HG03442 (cell line): Measurements from ENCODE around the gene IQGAP2.
A peak's percentile ranks its signal among the peaks of the same experiment; 100 is the strongest.
"Not testable (repeated sequence)": the region's sequence is repeated elsewhere in the genome, so short reads cannot be mapped to it uniquely, and the experiment has no call there.

ENCODE experiments used
- ATAC-seq: cut with Tn5 transposase; IDR thresholded peaks from one replicate; pipeline ENCODE4 v1.9.1; 2021; ENCODE audit warnings: mild to moderate bottlenecking, moderate library complexity; ENCODE audit not compliant: unreplicated experiment

IQGAP2 gene

GRCh38 chr5:76495870-76496269, 92.8 kb downstream of the IQGAP2 start:
- no peak for ATAC-seq

DNA sequence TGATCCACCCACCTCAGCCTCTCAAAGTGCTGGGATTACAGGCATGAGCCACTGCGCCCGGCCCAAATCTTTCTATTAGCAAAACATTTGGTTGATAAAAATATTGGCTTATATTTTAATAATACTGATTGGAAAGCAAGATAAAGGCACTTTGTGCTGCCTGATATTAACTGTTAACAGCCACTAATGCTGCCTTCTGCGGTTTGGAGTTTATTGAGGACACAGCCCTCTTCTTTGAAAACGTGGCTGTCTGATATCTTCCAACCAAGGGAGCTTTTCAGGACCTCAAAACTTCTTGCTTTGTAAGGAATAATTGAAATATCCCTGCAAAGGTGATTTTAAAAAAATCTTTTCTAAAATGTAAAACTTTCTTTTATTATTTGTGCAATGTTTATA, 94.0 kb downstream of the IQGAP2 start:
- ATAC-seq = no peak

DNA sequence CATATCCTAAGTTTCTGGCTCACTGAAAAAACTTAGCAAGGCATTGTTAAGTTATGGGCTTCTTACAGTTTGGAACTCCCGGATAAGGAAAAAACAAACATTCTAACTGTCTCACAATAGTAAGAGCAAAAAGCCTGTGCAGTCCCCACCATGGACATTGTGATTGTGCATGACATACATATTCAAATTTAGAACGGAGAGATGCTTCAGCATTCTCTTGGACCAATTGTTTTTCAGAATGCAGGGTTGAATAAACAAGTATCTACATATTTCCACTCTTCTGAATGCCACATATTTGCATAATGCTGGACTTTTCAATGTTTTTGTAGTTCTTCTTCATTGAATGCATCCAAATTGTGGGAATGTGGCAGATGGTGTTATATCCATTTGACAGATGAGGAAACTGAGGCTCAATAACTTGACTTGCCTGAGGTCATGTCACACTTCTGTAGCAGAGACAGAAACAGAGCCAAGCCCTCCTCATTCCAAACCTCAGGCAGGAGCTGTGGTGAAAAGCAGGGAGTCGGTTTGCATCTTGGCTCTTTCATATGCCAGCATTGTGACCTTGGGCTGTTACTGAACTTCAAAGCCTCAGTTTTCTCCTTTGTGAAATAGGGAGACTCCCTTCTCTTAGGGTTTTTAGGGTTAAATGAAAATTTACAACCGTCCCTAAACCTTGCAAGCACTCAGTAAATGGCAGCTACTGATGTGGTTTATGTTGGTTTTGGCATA, 95.1 kb downstream of the IQGAP2 start:
- ATAC-seq = no peak

- no peak for ATAC-seq
Measured at GRCh38 chr5:76499507-76500161, 96.5 kb downstream of the IQGAP2 start.

GRCh38 chr5:76500633-76501393, 97.7 kb downstream of the IQGAP2 start:
- no peak for ATAC-seq

GRCh38 chr5:76503929-76504328, 100.8 kb downstream of the IQGAP2 start:
- ATAC-seq = no peak

DNA sequence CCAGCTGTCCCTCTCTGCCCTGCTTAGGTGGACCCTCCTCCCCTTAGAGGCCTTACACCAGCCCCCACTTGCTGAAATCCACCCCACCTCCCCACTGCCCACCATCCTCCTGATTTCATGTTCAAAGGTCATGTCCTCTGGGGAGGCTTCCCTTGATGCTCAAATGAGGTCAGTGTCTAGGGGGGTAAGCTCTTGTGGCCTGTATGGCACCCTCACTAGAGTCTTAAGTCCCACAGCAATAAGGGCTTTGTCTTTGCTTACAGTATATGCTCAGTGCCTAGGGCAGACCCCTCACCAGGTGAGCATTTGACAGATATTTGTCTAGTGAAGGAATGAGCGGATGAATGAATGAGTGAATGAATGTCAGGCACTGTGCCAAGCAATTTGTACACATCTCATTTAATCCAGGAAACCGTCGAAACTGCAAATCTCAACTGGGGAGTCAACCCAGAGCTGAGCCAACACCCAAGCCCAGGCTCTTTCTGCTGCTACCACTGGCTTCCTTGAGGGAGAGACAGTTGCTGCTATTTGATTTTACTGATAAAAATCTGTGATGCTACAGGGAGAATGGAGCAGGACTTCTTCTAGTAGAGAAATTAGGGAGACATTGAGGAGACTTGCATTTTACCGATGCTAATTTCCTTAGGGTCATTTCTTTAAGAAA, 101.9 kb downstream of the IQGAP2 start:
- no peak for ATAC-seq

GRCh38 chr5:76513476-76513875, 110.4 kb downstream of the IQGAP2 start:
- ATAC-seq = no peak

DNA sequence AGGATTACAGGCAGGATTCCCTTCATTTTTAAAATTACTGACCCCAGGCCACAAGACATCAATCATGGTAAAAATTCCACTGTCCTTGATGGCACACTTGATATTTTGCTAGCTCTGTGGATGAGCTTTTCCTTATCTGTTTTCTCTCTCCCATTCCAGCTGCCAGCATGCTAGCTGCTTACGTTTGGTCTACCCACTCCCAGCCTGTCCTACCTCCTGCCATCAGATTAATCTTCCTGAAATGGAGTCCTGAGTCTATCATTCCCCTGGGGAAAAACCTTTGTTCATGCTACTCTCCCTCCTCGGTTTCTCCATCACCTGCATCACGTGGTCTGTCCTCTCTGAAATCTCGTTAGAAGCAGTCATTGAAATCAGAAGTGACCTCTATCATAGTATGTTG, 111.2 kb downstream of the IQGAP2 start:
- no peak for ATAC-seq

DNA sequence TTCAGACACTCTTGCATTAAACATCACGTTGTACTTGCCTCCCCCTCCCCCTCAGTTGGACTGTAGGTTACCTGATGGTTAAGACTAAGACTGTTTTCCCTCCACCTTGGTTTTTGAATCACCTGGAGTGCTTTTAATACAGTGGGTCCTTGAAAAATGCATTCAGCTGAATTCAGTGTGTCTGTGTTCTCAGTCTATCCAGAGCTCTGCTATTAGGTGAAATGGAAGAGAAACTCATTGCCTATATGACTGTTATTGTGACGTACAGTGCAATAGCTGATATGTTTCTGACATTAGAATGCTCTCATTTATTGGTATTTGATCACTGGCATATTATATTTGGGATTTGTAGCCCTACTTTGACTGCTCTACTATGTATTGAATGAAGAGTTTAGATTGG, 111.6 kb downstream of the IQGAP2 start:
- no peak for ATAC-seq

DNA sequence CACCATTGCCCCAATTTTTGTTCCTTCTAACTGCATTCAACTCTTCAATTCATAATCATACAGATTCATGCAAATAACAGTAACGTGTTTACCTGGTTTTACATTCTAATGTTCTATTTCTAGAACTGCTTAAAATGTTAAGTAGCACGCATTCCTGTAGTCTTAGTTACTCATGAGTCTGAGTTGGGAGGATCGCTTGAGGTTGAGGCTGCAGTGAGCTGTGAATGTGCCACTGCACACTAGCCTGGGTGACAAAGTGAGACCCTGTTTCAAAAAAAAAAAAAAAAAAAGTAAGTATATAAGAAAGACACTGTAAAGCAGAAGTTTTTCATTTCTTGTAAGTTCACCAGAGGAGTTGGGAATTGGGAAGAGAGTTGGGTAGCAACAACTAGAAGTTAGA, 114.2 kb downstream of the IQGAP2 start:
- no peak for ATAC-seq

DNA sequence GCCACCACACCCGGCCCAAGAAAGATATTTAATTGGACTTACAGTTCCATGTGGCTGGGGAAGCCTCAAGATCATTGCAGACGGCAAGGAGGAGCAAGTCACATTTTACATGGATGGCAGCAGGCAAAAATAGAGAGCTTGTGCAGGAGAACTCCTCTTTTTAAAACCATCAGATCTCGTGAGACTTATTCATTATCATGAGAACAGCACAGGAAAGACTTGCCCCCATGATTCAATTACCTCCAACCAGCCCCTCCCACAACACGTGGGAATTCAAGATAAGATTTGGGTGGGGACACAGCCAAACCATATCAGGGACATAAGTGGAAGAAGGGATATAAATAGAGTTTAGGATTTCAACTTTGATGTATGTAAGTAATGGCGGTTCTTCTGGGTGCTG, 115.2 kb downstream of the IQGAP2 start:
- ATAC-seq = not testable (repeated sequence)

- peak; percentile 61 for ATAC-seq
Measured at GRCh38 chr5:76521240-76521758, 118.2 kb downstream of the IQGAP2 start.

DNA sequence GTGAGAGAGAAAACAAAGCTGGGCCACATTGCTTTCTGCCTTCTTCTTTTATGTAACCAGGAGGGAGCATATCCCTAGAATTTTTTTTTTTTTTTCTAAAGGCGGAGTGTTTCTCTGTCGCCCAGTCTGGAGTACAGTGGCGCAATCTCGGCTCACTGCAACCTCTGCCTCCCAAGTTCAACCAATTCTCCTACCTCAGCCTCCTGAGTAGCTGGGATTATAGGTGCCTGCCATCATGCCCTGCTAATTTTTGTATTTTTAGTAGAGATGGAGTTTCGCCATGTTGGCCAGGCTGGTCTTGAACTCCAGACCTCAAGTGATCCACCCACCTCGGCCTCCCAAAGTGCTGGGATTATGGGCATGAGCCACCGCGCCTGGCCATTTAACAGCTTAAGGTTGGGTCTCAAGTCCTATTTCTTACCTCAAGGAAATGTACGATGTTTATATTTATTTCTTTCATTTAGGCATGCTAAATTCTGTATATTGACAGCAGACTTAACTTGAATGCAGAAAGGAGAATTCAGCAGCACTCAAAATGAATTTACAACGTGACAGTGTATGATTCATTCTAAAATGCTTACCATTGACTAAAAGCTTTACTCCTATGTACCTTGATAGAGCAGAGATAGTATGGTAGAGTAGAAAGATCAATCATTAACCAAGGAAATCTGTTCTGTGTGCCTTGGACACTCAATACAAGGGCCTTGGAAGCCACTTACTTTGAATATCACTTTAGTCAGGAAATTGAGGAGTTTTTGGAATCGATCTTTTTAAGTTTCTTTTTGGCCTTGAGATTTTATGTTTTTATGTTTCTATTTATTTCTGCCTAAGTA, 119.2 kb downstream of the IQGAP2 start:
- ATAC-seq = no peak

GRCh38 chr5:76524101-76524835, 121.2 kb downstream of the IQGAP2 start:
- ATAC-seq = no peak

DNA sequence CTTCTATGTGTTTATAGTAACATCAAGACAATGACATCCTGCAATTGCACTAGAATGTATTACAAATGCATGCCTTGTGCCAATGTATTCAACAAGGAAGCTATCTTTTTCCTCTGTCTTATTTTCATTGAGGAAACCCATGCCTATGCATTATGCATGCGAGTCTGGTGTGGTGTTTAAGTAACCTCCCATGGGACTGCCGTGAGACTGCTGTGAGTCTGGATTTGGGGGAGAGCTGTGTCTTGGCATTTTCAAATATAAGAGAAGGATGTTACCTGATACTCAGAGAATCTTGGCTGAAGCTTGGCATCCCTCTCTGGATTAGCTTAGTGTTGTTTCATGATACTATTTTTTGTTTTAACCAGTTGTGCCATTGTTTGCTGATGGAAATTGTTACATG, 121.8 kb downstream of the IQGAP2 start:
- no peak for ATAC-seq

- no peak for ATAC-seq
Measured at GRCh38 chr5:76525956-76526355, 122.9 kb downstream of the IQGAP2 start.

- no peak for ATAC-seq
Measured at GRCh38 chr5:76526950-76527583, 124.0 kb downstream of the IQGAP2 start.

DNA sequence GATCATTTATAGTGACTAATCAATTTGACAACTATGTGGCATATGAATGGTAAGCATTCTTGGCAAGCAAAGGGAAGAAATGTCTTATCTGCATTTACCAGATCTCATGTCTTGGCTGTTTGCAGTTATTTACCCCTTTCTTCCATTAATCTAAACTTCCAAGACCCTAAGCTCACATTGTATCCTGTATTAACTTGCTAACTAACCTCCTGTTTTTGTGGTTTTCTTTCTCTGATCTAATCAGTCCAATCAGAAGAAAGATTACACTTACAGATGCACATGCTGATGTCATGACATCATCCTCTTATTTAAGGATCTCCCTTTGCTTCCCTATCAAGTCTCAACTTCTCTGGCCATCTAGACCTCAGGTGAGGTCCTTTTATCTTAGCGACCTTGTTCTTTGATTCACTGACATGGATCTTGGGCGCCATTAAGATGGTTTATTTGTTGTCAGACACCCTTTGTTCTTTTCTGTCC, 124.6 kb downstream of the IQGAP2 start:
- ATAC-seq = no peak
